Nephron progenitor cell (in vitro differentiated cells): ENCODE measurements around the gene ZNF418.
"Not testable (repeated sequence)": the region's sequence is repeated elsewhere in the genome, so short reads cannot be mapped to it uniquely, and the experiment has no call there.

Experiments
- DNase-seq: peaks from one replicate; pipeline ENCODE4 v3.0.0; 2021
- H3K27ac Mint-ChIP-seq: 2 replicates; pipeline ENCODE4 v1.8.0; 2021; ENCODE audit warnings: mild to moderate bottlenecking, moderate library complexity, mixed read lengths
- H3K27me3 Mint-ChIP-seq: 2 replicates; pipeline ENCODE4 v1.8.0; 2021; ENCODE audit warnings: mild to moderate bottlenecking, low read depth, mixed read lengths; ENCODE audit not compliant: poor library complexity
- H3K36me3 Mint-ChIP-seq: 2 replicates; pipeline ENCODE4 v1.8.0; 2021; ENCODE audit warnings: low read depth, mixed read lengths
- H3K4me1 Mint-ChIP-seq: 2 replicates; pipeline ENCODE4 v1.8.0; 2021; ENCODE audit warnings: mixed read lengths
- H3K4me3 Mint-ChIP-seq: 2 replicates; pipeline ENCODE4 v1.8.0; 2021; ENCODE audit warnings: mild to moderate bottlenecking, moderate library complexity, mixed read lengths
- H3K9me3 Mint-ChIP-seq: 2 replicates; pipeline ENCODE4 v1.8.0; 2021; ENCODE audit warnings: mild to moderate bottlenecking, moderate library complexity, mixed read lengths
- TF ChIP-seq, protein P1 (sequence below): fragments of 200-600 bp; sonication (generic); IDR thresholded peaks from 2 replicates; pipeline ENCODE4 v1.5.0; 2021; ENCODE audit warnings: antibody characterized with exemption

The ZNF418 gene

GRCh38 chr19:57887195-57887941, 47.8 kb downstream of the ZNF418 start:
- peak overlapping the region; percentile 99 for H3K4me3 Mint-ChIP-seq
- H3K4me1 Mint-ChIP-seq, result peaks cover 20% of the 10 kb centered on the region
- TF ChIP-seq, protein P1, sequence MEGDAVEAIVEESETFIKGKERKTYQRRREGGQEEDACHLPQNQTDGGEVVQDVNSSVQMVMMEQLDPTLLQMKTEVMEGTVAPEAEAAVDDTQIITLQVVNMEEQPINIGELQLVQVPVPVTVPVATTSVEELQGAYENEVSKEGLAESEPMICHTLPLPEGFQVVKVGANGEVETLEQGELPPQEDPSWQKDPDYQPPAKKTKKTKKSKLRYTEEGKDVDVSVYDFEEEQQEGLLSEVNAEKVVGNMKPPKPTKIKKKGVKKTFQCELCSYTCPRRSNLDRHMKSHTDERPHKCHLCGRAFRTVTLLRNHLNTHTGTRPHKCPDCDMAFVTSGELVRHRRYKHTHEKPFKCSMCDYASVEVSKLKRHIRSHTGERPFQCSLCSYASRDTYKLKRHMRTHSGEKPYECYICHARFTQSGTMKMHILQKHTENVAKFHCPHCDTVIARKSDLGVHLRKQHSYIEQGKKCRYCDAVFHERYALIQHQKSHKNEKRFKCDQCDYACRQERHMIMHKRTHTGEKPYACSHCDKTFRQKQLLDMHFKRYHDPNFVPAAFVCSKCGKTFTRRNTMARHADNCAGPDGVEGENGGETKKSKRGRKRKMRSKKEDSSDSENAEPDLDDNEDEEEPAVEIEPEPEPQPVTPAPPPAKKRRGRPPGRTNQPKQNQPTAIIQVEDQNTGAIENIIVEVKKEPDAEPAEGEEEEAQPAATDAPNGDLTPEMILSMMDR, result no peak
- H3K27ac Mint-ChIP-seq, result peak overlapping the region; percentile 90
- no peak for DNase-seq
- H3K27me3 Mint-ChIP-seq, result peaks cover 5% of the 10 kb centered on the region
- peaks cover 86% of the 10 kb centered on the region for H3K36me3 Mint-ChIP-seq
- peaks cover 89% of the 10 kb centered on the region for H3K9me3 Mint-ChIP-seq

DNA sequence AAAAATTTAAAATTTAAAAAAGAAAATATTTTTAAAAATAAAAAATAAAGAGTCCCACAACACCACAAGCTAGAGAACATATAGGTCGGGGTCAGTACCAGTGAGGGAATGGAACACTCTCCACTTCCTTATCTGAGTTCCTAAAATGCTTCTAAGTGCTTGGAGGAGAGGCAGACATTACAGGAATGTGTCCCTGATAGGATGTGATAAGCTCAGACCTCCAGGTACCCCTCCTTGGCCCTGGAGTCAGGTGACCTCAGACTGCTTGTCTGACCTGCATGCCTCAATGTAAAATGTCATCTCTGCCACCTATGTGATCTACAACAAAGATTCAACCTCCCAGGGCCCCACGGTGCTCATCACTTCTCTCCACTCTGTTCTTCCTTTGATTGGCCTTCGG, 49.2 kb downstream of the ZNF418 start:
- DNase-seq, result no peak
- peaks cover 5% of the 10 kb centered on the region for H3K27me3 Mint-ChIP-seq
- no peak overlapping the region for H3K27ac Mint-ChIP-seq
- H3K9me3 Mint-ChIP-seq, result peaks cover 84% of the 10 kb centered on the region
- TF ChIP-seq, protein P1, result no peak
- peaks cover 20% of the 10 kb centered on the region for H3K4me1 Mint-ChIP-seq
- H3K4me3 Mint-ChIP-seq, result peak overlapping the region; percentile 56
- peaks cover 80% of the 10 kb centered on the region for H3K36me3 Mint-ChIP-seq

- not testable (repeated sequence) for H3K27me3 Mint-ChIP-seq, H3K27ac Mint-ChIP-seq
These were observed 61.1 kb downstream of the ZNF418 start for GRCh38 chr19:57873883-57874799.

DNA sequence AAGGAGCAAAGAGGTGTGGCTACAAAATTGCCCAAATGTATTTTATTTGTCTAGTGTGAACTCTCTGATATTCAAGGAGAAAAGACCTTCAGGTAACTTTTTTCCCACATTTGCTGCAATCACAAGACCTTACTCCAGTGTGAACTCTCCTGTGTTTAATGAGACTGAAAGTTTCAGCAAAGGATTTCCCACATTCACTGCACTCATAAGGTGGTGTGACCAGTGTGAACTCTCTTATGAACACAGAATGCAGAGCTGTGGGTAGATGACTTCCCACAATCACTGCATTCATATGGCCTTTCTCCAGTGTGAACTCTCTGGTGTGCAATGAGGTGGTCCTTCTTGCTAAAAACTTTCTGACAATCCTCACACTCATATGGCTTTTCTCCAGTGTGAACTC, 62.8 kb downstream of the ZNF418 start:
- Mint-ChIP-seq H3K36me3 (peaks cover 99% of the 10 kb centered on the region), H3K9me3 (peaks cover 97% of the 10 kb centered on the region), H3K4me1 (no peaks in the 10 kb centered on the region), H3K27me3 (peaks cover 9% of the 10 kb centered on the region), H3K27ac (no peak overlapping the region), H3K4me3 (no peak overlapping the region)
- no peak for DNase-seq
- TF ChIP-seq, protein P1, result no peak

More at GRCh38 chr19:57873883-57874799, 61.1 kb downstream of the ZNF418 start:
- not testable (repeated sequence) for DNase-seq, H3K4me1 Mint-ChIP-seq, H3K4me3 Mint-ChIP-seq
- peaks cover 96% of the 10 kb centered on the region for H3K9me3 Mint-ChIP-seq
- peaks cover 98% of the 10 kb centered on the region for H3K36me3 Mint-ChIP-seq
